H1 (cell line): Measurements from ENCODE around the gene PHF23. TPM values are rescaled to one million over a fixed set of nuclear protein-coding genes. Genes with fewer than 3 reads are reported as not detected.

Source experiments
- CTCF ChIA-PET: fragments of 300-600 bp; sonication (Branson Sonifier 250); formaldehyde crosslinking; loops from one replicate; lab custom pipeline; 2021; ENCODE audit not compliant: partially characterized antibody; lab: Charles Lee
- POLR2A ChIA-PET: fragments of 300-600 bp; sonication (Branson Sonifier 250); formaldehyde crosslinking; loops from one replicate; lab custom pipeline; 2021; ENCODE audit warnings: inconsistent platforms; ENCODE audit not compliant: partially characterized antibody; lab: Charles Lee
- DNase-seq, 2 experiments: peaks; one replicate each; pipeline versions ENCODE4 v3.0.0 to v3.0.0-alpha.2; 2010 to 2022; ENCODE audit warnings: low spot score in 2 of 2, low read depth in 1 of 2, mixed read lengths in 1 of 2
- FAIRE-seq: peaks from 2 replicates; lab custom pipeline; 2011; peaks lifted over from hg19 to GRCh38; lab: Jason Lieb, UNC
- H2AFZ ChIP-seq: 2 replicates; pipeline ENCODE4 v1.8.1; 2012; ENCODE audit warnings: low read length, inconsistent platforms
- H2AK5ac ChIP-seq: 2 replicates; pipeline ENCODE4 v1.6.1; 2013; ENCODE audit warnings: low read depth, low read length
- H2BK120ac ChIP-seq: replicated peaks from 2 replicates; pipeline ENCODE3; 2013; ENCODE audit warnings: low read depth, low read length, inconsistent platforms
- H2BK12ac ChIP-seq: 2 replicates; pipeline ENCODE4 v1.6.1; 2013; ENCODE audit warnings: low read depth, low read length
- H2BK15ac ChIP-seq: 2 replicates; pipeline ENCODE4 v1.6.1; 2013; ENCODE audit warnings: low read length
- H2BK20ac ChIP-seq: 2 replicates; pipeline ENCODE4 v1.6.1; 2013; ENCODE audit warnings: low read length
- H2BK5ac ChIP-seq: 2 replicates; pipeline ENCODE4 v1.6.1; 2013; ENCODE audit warnings: low read depth, low read length
- H3K14ac ChIP-seq: 2 replicates; pipeline ENCODE4 v1.6.1; 2013; ENCODE audit warnings: inconsistent platforms; ENCODE audit not compliant: insufficient read length
- H3K18ac ChIP-seq: 2 replicates; pipeline ENCODE4 v1.6.1; 2013; ENCODE audit warnings: low read length; ENCODE audit errors: extremely low read depth
- H3K23ac ChIP-seq: 2 replicates; pipeline ENCODE4 v1.6.1; 2013; ENCODE audit warnings: inconsistent platforms; ENCODE audit not compliant: insufficient read length
- H3K23me2 ChIP-seq: 2 replicates; pipeline ENCODE4 v1.6.1; 2013; ENCODE audit warnings: low read depth, low read length
- H3K27ac ChIP-seq: 2 replicates; pipeline ENCODE4 v1.6.1; 2011; ENCODE audit warnings: low read depth, low read length, inconsistent platforms
- H3K27me3 ChIP-seq, 4 experiments: replicated peaks in 1 of 4; 1 replicate in 1 of 4; 2 replicates in 3 of 4; pipeline versions ENCODE4 v1.6.1 to v1.8.1; 2011 to 2013; ENCODE audit warnings: low read length in 3 of 4, mild to moderate bottlenecking in 3 of 4, inconsistent platforms in 2 of 4, mixed read lengths in 2 of 4, moderate library complexity in 1 of 4; ENCODE audit not compliant: control insufficient read depth in 3 of 4, insufficient read depth in 3 of 4; ENCODE audit errors: extremely low read depth in 1 of 4
- H3K36me3 ChIP-seq, 4 experiments: 2 replicates each; pipeline versions ENCODE4 v1.6.1 to v1.8.1; 2011 to 2013; ENCODE audit warnings: mild to moderate bottlenecking in 4 of 4, low read length in 3 of 4, moderate library complexity in 2 of 4, control low read depth in 1 of 4, inconsistent platforms in 1 of 4; ENCODE audit not compliant: insufficient read depth in 4 of 4, control insufficient read depth in 2 of 4
- H3K4ac ChIP-seq: replicated peaks from 2 replicates; pipeline ENCODE3; 2013; ENCODE audit warnings: low read length, low read depth, mixed read lengths, inconsistent platforms; ENCODE audit not compliant: insufficient read length
- H3K4me1 ChIP-seq, 4 experiments: replicated peaks in 1 of 4; 1 replicate in 1 of 4; 2 replicates in 3 of 4; pipeline versions ENCODE4 v1.6.1 to v1.8.1; 2011 to 2013; ENCODE audit warnings: low read length in 3 of 4, inconsistent platforms in 2 of 4, mixed read lengths in 1 of 4; ENCODE audit not compliant: insufficient read depth in 4 of 4, control insufficient read depth in 3 of 4
- H3K4me2 ChIP-seq, 2 experiments: 2 replicates each; pipeline versions ENCODE4 v1.6.1 to v1.8.1; 2011 to 2013; ENCODE audit warnings: low read depth in 2 of 2, low read length in 2 of 2, control low read depth in 1 of 2, inconsistent platforms in 1 of 2, mild to moderate bottlenecking in 1 of 2; ENCODE audit not compliant: insufficient read depth in 1 of 2
- H3K4me3 ChIP-seq, 4 experiments: fragments of 200-600, 300-600 bp in 1 of 4; sonication (generic), shearing (Covaris generic), sonication (Bioruptor Twin) in 1 of 4; 2 replicates each; pipeline versions ENCODE4 v1.5.1 to v1.8.1; 2011 to 2016; ENCODE audit warnings: low read length in 4 of 4, low read depth in 3 of 4, control low read depth in 2 of 4, inconsistent platforms in 2 of 4, mild to moderate bottlenecking in 2 of 4, mixed read lengths in 1 of 4, moderate library complexity in 1 of 4; ENCODE audit not compliant: insufficient read depth in 2 of 4; ENCODE audit errors: extremely low read depth in 1 of 4
- H3K56ac ChIP-seq: replicated peaks from 2 replicates; pipeline ENCODE3; 2013; ENCODE audit warnings: low read depth, mild to moderate bottlenecking, mixed read lengths, low read length, inconsistent platforms; ENCODE audit not compliant: insufficient read length
- H3K79me1 ChIP-seq: 2 replicates; pipeline ENCODE4 v1.6.1; 2013; ENCODE audit warnings: low read depth, low read length, control low read depth
- H3K79me2 ChIP-seq, 2 experiments: 2 replicates each; pipeline versions ENCODE4 v1.6.1 to v1.8.1; 2012 to 2013; ENCODE audit warnings: low read length in 2 of 2, mild to moderate bottlenecking in 2 of 2, inconsistent platforms in 1 of 2; ENCODE audit not compliant: insufficient read depth in 2 of 2, control insufficient read depth in 1 of 2
- H3K9ac ChIP-seq, 4 experiments: replicated peaks in 1 of 4; 1 replicate in 1 of 4; 2 replicates in 3 of 4; pipeline versions ENCODE4 v1.6.1 to v1.8.1; 2011 to 2013; ENCODE audit warnings: low read depth in 3 of 4, low read length in 3 of 4, control low read depth in 2 of 4, mild to moderate bottlenecking in 2 of 4, moderate library complexity in 2 of 4, inconsistent platforms in 1 of 4; ENCODE audit errors: extremely low read depth in 1 of 4
- H3K9me3 ChIP-seq, 2 experiments: 2 replicates each; pipeline versions ENCODE4 v1.6.1 to v1.8.1; 2012 to 2013; ENCODE audit warnings: mild to moderate bottlenecking in 2 of 2, moderate library complexity in 2 of 2, control low read depth in 1 of 2, inconsistent platforms in 1 of 2, low read depth in 1 of 2, low read length in 1 of 2, mixed read lengths in 1 of 2; ENCODE audit not compliant: insufficient read depth in 2 of 2
- H4K20me1 ChIP-seq, 2 experiments: replicated peaks in 1 of 2; 2 replicates each; pipeline versions ENCODE3 to v1.8.1; 2011 to 2013; ENCODE audit warnings: inconsistent platforms in 2 of 2, low read length in 2 of 2, mild to moderate bottlenecking in 1 of 2; ENCODE audit not compliant: insufficient read depth in 2 of 2, control insufficient read depth in 1 of 2
- H4K5ac ChIP-seq: 2 replicates; pipeline ENCODE4 v1.6.1; 2013; ENCODE audit warnings: low read length, low read depth, mixed read lengths, inconsistent platforms; ENCODE audit not compliant: insufficient read length
- H4K8ac ChIP-seq: 2 replicates; pipeline ENCODE4 v1.8.0; 2013; ENCODE audit warnings: mild to moderate bottlenecking, moderate library complexity, low read length, inconsistent platforms; ENCODE audit not compliant: insufficient read depth; ENCODE audit errors: extremely low read depth
- H4K91ac ChIP-seq: replicated peaks from 2 replicates; pipeline ENCODE3; 2013; ENCODE audit warnings: low read length, mixed read lengths, inconsistent platforms; ENCODE audit not compliant: insufficient read length
- ASH2L ChIP-seq: fragments of 200-600, 300-600 bp; sonication (generic); IDR thresholded peaks from one replicate; pipeline ENCODE4 v1.7.1; 2017; ENCODE audit warnings: low read length
- BCL11A ChIP-seq, 2 experiments: IDR thresholded peaks; one replicate each; pipeline ENCODE4 v1.6.1; 2011; ENCODE audit warnings: low read depth in 2 of 2, low read length in 2 of 2, mild to moderate bottlenecking in 2 of 2
- CHD1 ChIP-seq: IDR thresholded peaks from 2 replicates; pipeline ENCODE4 v1.6.1; 2012; ENCODE audit warnings: low read depth, low read length, improper control_type of control experiment
- JUN ChIP-seq: IDR thresholded peaks from 2 replicates; pipeline ENCODE4 v1.6.1; 2011; ENCODE audit warnings: low read depth, mild to moderate bottlenecking, improper control_type of control experiment, low read length
- KDM1A ChIP-seq: fragments of 200-600, 300-600 bp; sonication (generic); IDR thresholded peaks from 2 replicates; pipeline ENCODE4 v1.7.1; 2016; ENCODE audit warnings: mild to moderate bottlenecking, low read length, borderline replicate concordance
- MAX ChIP-seq: IDR thresholded peaks from 2 replicates; pipeline ENCODE4 v1.6.1; 2012; ENCODE audit warnings: inconsistent platforms
- SAP30 ChIP-seq: fragments of 300-600 bp; sonication (generic); IDR thresholded peaks from 2 replicates; pipeline ENCODE4 v1.7.1; 2012; ENCODE audit warnings: low read length, moderate library complexity, mild to moderate bottlenecking, inconsistent platforms; ENCODE audit not compliant: insufficient read depth, insufficient replicate concordance
- SIN3A ChIP-seq, 2 experiments: IDR thresholded peaks in 1 of 2; conservative IDR thresholded peaks in 1 of 2; 2 replicates each; pipeline ENCODE4 v1.6.1; 2011 to 2012; ENCODE audit warnings: low read length in 2 of 2, improper control_type of control experiment in 1 of 2, low read depth in 1 of 2, mild to moderate bottlenecking in 1 of 2
- WGBS, 2 experiments: shearing (Covaris generic) in 1 of 2; methylation state at CpG; one replicate each; pipeline versions ENCODE4 v1.1.6 to v1.1.7; 2013 to 2015; ENCODE audit warnings: low lambda C conversion rate in 2 of 2, mixed read lengths in 2 of 2, inconsistent platforms in 1 of 2, low coverage in 1 of 2, missing lambda C conversion rate in 1 of 2; ENCODE audit not compliant: insufficient replicate concordance in 2 of 2, insufficient coverage in 1 of 2, insufficient read length in 1 of 2; ENCODE audit errors: extremely low coverage in 1 of 2, missing lambda C conversion rate in 1 of 2; 5-methylcytosine and 5-hydroxymethylcytosine counted together
- polyA plus RNA-seq, 7 experiments: library from polyadenylated mRNA; depleted of rRNA in 3 of 7; stranded (reverse) in 5 of 7; unstranded in 2 of 7; fragments of >200 nt in 5 of 7; fragments of 200-250 nt in 2 of 7; gene quantifications; 1 replicate in 5 of 7; 2 replicates in 1 of 7; 4 replicates in 1 of 7; pipeline versions ENCODE4 v1.2.1 to v1.2.3, GENCODE V29; 2011 to 2013; ENCODE audit warnings: missing spikeins in 2 of 7, mixed read lengths in 2 of 7
- total RNA-seq: library from RNA; stranded (reverse); fragmentation: NEBNext Ultra II Directional; extraction: Animal tissue kit (Norgen Biotek cat#: 25700); gene quantifications from 2 replicates; pipeline ENCODE4 v1.2.1, GENCODE V29; 2021
- TF ChIP-seq, protein P1 (sequence below): IDR thresholded peaks from 2 replicates; pipeline ENCODE4 v1.6.1; 2011; ENCODE audit warnings: low read depth, mild to moderate bottlenecking, low read length; ENCODE audit not compliant: insufficient read depth

The PHF23 gene
- total and polyA plus RNA-seq, 2 of the 8 experiments (the other 6 are each of a cell fraction or from before 2014, with no cell fraction given), result 47.5 to 62.8 TPM

GRCh38 chr17:7283471-7284216 is 44.4 kb upstream of the PHF23 start:
- H3K18ac ChIP-seq, result no peak overlapping the region
- H2BK20ac ChIP-seq, result no peak overlapping the region
- ChIA-PET POLR2A (interaction anchor here (1.0 to 7.7 kb wide), 15 partner anchors 7 to 63 kb away, joined by 3 to 94 read pairs (median 9); partner anchors contain the start of genes ACADVL, ACAP1, CTDNEP1 and DLG4), CTCF (interaction anchor here (0.7 to 3.9 kb wide), 5 partner anchors 8 to 53 kb away, joined by 3 to 46 read pairs (median 8); partner anchors contain the start of genes ACAP1 and GABARAP)
- no peak overlapping the region for H4K91ac ChIP-seq
- H2AFZ ChIP-seq, result no peak overlapping the region
- peaks cover 0 to 20% (median 8%) of the 10 kb centered on the region in 4 experiments; a peak in 5 of 7 replicates for H3K4me1 ChIP-seq
- no peak overlapping the region for H3K23ac ChIP-seq
- no peak overlapping the region for H3K4me3 ChIP-seq
- H4K5ac ChIP-seq, result no peak overlapping the region
- peaks cover 11% of the 10 kb centered on the region for H3K23me2 ChIP-seq
- H2BK5ac ChIP-seq, result no peak overlapping the region
- H4K20me1 ChIP-seq, result peaks cover 0 to 7% of the 10 kb centered on the region in 2 experiments
- no peak overlapping the region for H3K14ac ChIP-seq
- H3K79me2 ChIP-seq, result no peaks in the 10 kb centered on the region
- no peak overlapping the region for H4K8ac ChIP-seq
- WGBS, 2 experiments, result 83% methylated on average over 16 of the region's 18 CpGs; no CpG with 5 or more reads in 1 of the 2 experiments
- no peak overlapping the region for H3K56ac ChIP-seq
- FAIRE-seq, result no peak
- H3K27me3 ChIP-seq, result peaks cover 0 to 13% (median 7%) of the 10 kb centered on the region in 4 experiments; a peak in 6 of 7 replicates
- H2AK5ac ChIP-seq, result no peak overlapping the region
- no peak overlapping the region for H3K4ac ChIP-seq
- peaks cover 0 to 6% (median 3%) of the 10 kb centered on the region in 4 experiments; a peak in 3 of 8 replicates for H3K36me3 ChIP-seq
- H2BK15ac ChIP-seq, result no peak overlapping the region
- no peak for DNase-seq
- no peak overlapping the region for H3K9ac ChIP-seq
- no peak overlapping the region; a peak in 1 of 4 replicates for H3K4me2 ChIP-seq
- H2BK120ac ChIP-seq, result no peak overlapping the region
- no peaks in the 10 kb centered on the region for H3K9me3 ChIP-seq
- no peak overlapping the region for H3K27ac ChIP-seq
- no peaks in the 10 kb centered on the region for H3K79me1 ChIP-seq
- no peak overlapping the region for H2BK12ac ChIP-seq
- TF ChIP-seq MAX (no peak), SIN3A (conservative IDR thresholded peaks at IDR 0.05 in 1 of 2, IDR thresholded peaks at IDR 0.05 in 1 of 2; ENCODE audit: low read depth in 1 of 2, low read length in 2 of 2) (no peak), JUN (no peak), BCL11A (IDR thresholded peaks at IDR 0.05; ENCODE audit: low read depth in 2 of 2, low read length in 2 of 2) (no peak), CHD1 (no peak), KDM1A (no peak), ASH2L (no peak), SAP30 (no peak)
- TF ChIP-seq, protein P1, sequence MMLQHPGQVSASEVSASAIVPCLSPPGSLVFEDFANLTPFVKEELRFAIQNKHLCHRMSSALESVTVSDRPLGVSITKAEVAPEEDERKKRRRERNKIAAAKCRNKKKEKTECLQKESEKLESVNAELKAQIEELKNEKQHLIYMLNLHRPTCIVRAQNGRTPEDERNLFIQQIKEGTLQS, result no peak
